GM12891 (cell line): ENCODE results near the gene GOLPH3.

Experiments
- DNase-seq: peaks from one replicate; pipeline ENCODE4 v3.0.0; 2011; ENCODE audit warnings: low spot score; ENCODE audit not compliant: insufficient read length
- FAIRE-seq: peaks from 2 replicates; lab custom pipeline; 2011; peaks lifted over from hg19 to GRCh38; lab: Jason Lieb, UNC
- PAX5 ChIP-seq: IDR thresholded peaks from 2 replicates; pipeline ENCODE4 v1.6.1; 2011; ENCODE audit warnings: low read length, moderate library complexity, mild to moderate bottlenecking; ENCODE audit not compliant: insufficient read depth, severe bottlenecking
- POLR2A ChIP-seq: IDR thresholded peaks from 2 replicates; pipeline ENCODE4 v1.6.1; 2011; ENCODE audit warnings: low read depth, low read length, control low read depth
- POLR2AphosphoS5 ChIP-seq: IDR thresholded peaks from 2 replicates; pipeline ENCODE4 v1.6.1; 2011; ENCODE audit warnings: low read depth, low read length, control low read depth
- POU2F2 ChIP-seq: IDR thresholded peaks from 2 replicates; pipeline ENCODE4 v1.6.1; 2011; ENCODE audit warnings: low read depth, mild to moderate bottlenecking, control low read depth, low read length, moderate library complexity
- SPI1 ChIP-seq: IDR thresholded peaks from 2 replicates; pipeline ENCODE4 v1.6.1; 2011; ENCODE audit warnings: low read depth, low read length, control low read depth
- TAF1 ChIP-seq: IDR thresholded peaks from 2 replicates; pipeline ENCODE4 v1.6.1; 2011; ENCODE audit warnings: low read depth, low read length, control low read depth

Gene GOLPH3

GRCh38 chr5:32202394-32202793 is 28.3 kb upstream of the GOLPH3 start:
- TF ChIP-seq PAX5, result no peak
- TF ChIP-seq POU2F2, result no peak
- no peak for TF ChIP-seq POLR2A
- TF ChIP-seq TAF1, result no peak
- TF ChIP-seq POLR2AphosphoS5, result no peak
- no peak for TF ChIP-seq SPI1
- FAIRE-seq (no peak), DNase-seq (no peak)

GRCh38 chr5:32201122-32201753 is 27.1 kb upstream of the GOLPH3 start:
- no peak for FAIRE-seq
- TF ChIP-seq POLR2AphosphoS5, result no peak
- no peak for TF ChIP-seq PAX5
- no peak for TF ChIP-seq SPI1
- TF ChIP-seq POLR2A, result no peak
- no peak for TF ChIP-seq TAF1
- no peak for TF ChIP-seq POU2F2
- no peak for DNase-seq

- FAIRE-seq, result no peak
- TF ChIP-seq TAF1 (no peak), POLR2A (no peak), SPI1 (no peak), POLR2AphosphoS5 (no peak), PAX5 (no peak), POU2F2 (no peak)
- no peak for DNase-seq
These were observed 22.9 kb upstream of the GOLPH3 start for GRCh38 chr5:32197032-32197431.

- DNase-seq (no peak), FAIRE-seq (no peak)
These were observed 21.1 kb upstream of the GOLPH3 start for GRCh38 chr5:32195265-32195664.

GRCh38 chr5:32193591-32193990 is 19.5 kb upstream of the GOLPH3 start:
- FAIRE-seq (no peak), DNase-seq (no peak)
- TF ChIP-seq POU2F2, result no peak
- no peak for TF ChIP-seq PAX5
- TF ChIP-seq SPI1, result peak; percentile 78
- TF ChIP-seq POLR2A, result no peak
- TF ChIP-seq POLR2AphosphoS5, result no peak
- no peak for TF ChIP-seq TAF1

More at GRCh38 chr5:32195265-32195664, 21.1 kb upstream of the GOLPH3 start:
- TF ChIP-seq POLR2A, result no peak
- TF ChIP-seq PAX5, result no peak
- TF ChIP-seq POU2F2, result no peak
- TF ChIP-seq TAF1, result no peak
- TF ChIP-seq POLR2AphosphoS5, result no peak
- TF ChIP-seq SPI1, result no peak

- TF ChIP-seq TAF1 (no peak), POLR2AphosphoS5 (no peak), SPI1 (no peak), POU2F2 (no peak), POLR2A (no peak), PAX5 (no peak)
- FAIRE-seq (no peak), DNase-seq (no peak)
These were observed 16.0 kb upstream of the GOLPH3 start for GRCh38 chr5:32190095-32190494.

- FAIRE-seq (no peak), DNase-seq (no peak)
- TF ChIP-seq SPI1 (no peak), POLR2A (no peak), POU2F2 (no peak), TAF1 (no peak), PAX5 (no peak), POLR2AphosphoS5 (no peak)
These were observed 13.6 kb upstream of the GOLPH3 start for GRCh38 chr5:32187675-32188074.

- no peak for TF ChIP-seq POU2F2
- no peak for TF ChIP-seq POLR2AphosphoS5
- TF ChIP-seq POLR2A, result no peak
- TF ChIP-seq TAF1, result no peak
- no peak for TF ChIP-seq PAX5
- TF ChIP-seq SPI1, result no peak
- DNase-seq (no peak), FAIRE-seq (no peak)
These were observed 8.4 kb upstream of the GOLPH3 start for GRCh38 chr5:32182463-32183063.

GRCh38 chr5:32173267-32174010 is 680 bp downstream of the GOLPH3 start:
- TF ChIP-seq PAX5 (no peak), POU2F2 (no peak), TAF1 (no peak), POLR2AphosphoS5 (no peak; the same call in 1 of the 2 replicates), SPI1 (peak; percentile 40; the same call in 1 of the 2 replicates)
- DNase-seq (peak; percentile 35), FAIRE-seq (peak; percentile 47)
